Skin of body (tissue), 2 donors: ENCODE data around the gene ZFYVE28. TPM values are rescaled to one million over a fixed set of nuclear protein-coding genes. Genes with fewer than 3 reads are reported as not detected.
"Not testable (repeated sequence)": the region's sequence is repeated elsewhere in the genome, so short reads cannot be mapped to it uniquely, and the experiment has no call there.

Source experiments
- DNase-seq: peaks from one replicate; lab custom pipeline; 2025; lab: John Stamatoyannopoulos, UW
- total RNA-seq: library from RNA; depleted of rRNA; stranded (reverse); fragments of >200 nt; gene quantifications from one replicate; pipeline ENCODE4 v1.2.3, GENCODE V29; 2014

The ZFYVE28 gene
- total RNA-seq, 1 donor from 2014 or later: 5.1 TPM

DNA sequence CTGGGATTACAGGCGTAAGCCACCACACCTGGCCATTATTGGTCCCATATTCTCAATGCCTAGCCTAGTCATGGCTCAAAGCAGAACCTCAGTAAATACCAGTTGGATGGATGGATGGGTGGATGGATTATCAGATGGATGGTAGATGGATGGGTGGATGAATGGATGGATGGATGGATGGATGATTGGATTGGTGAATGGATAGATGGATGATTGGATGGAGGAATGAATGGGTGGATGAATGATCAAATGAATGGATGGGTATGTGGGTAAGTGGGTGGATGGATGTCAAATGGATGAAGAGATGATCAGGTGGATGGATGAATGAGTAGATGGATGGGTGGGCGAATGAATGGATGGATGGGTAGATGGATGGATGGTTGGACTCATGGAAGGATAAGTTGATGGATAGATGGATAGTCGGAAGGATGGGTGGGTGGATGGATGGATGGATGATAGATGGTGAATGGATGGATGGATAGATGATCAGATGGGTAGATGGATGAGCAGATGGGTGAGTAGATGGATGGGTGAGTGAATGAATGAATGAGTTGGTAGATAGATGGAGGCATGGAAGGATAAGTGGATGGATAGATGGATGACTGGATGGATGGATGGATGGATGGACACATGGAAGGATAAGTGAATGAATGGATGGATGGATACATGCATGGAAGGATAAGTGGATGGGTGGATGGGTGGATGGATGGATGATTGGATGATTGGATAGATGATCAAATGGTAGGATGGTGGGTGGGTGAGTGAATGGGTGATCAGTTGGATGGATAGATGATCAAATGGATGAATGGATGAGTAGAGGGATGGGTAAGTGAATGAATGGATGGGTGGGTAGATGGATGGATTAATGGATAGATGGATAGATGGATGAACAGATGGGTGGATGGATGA, 28.5 kb upstream of the ZFYVE28 start:
- DNase-seq: no peak

DNA sequence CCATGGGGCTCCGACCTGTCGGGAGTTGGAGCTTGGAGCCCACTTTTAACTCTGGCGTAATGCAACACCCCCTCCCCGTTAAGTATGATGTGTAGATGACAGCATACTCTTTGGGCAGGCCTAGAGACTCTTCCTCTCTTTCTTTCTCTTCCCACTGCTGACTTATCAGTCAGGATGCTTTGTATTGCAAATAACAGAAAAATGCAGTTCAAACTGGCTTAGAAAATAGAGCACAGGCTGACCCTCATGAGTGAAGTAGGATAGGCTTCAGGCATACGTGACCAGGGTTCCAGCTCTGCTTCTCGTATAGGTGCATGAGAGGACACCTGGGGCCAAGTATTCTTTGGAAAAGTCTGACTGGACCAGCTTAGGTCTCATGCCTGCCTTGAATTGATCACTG, 27.1 kb upstream of the ZFYVE28 start:
- no peak for DNase-seq

DNA sequence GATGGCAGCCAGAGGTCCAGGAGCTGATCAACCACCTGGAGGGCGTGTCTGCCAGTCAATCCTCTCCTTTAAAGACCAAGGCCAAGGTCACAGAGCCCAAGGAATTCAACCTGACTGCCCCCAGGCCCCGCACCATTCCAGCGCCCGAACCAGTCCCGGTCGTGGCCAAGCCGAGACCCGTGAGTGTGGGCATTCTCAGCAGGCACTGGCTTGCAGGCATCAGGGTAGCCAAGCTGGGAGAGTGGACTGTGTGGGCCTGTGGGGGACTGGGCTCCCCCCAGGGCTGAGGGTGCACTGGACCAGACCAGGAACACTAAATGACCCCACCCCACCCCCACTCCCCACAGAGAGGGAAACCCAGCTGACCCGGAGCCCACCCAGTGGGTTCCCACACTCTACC, 26.7 kb upstream of the ZFYVE28 start:
- DNase-seq: no peak

DNA sequence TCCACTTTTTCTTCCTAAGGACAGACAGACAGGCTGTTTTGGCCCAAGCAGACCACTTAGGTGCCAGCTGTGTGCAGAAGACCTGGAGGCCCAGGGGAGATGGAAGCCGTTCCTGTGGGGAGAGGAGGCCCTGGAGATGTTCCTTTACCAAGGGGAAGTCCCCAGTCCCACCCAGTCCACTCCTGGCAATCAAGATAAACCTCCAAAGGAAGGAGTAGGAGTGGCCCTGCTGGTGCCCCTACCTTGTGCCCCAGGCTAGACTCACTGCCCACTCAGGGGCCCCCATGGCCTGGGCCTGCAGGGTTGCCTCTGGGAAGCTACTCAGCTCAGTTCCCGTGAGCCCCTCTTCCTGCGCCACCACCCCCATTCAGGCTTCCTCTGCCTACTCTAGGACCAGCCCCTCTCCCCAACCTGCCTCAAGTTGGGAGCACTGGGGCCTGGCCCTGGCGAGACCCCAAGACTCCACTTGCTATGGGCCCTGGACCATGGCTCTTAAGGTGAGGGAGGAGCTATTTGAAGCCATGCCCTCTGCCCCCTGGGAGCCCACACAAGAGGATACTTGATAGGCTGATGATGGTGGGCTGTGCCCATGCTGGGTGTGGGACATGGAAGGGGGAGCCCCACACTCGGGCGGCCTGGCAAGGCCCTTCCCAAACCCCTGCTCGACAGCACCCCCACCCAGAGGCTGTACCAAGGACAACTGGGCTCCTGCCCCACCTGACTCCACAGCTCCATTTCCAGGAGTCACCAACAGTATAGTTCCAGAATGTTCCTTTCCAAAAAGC, 25.7 kb upstream of the ZFYVE28 start:
- no peak for DNase-seq

DNA sequence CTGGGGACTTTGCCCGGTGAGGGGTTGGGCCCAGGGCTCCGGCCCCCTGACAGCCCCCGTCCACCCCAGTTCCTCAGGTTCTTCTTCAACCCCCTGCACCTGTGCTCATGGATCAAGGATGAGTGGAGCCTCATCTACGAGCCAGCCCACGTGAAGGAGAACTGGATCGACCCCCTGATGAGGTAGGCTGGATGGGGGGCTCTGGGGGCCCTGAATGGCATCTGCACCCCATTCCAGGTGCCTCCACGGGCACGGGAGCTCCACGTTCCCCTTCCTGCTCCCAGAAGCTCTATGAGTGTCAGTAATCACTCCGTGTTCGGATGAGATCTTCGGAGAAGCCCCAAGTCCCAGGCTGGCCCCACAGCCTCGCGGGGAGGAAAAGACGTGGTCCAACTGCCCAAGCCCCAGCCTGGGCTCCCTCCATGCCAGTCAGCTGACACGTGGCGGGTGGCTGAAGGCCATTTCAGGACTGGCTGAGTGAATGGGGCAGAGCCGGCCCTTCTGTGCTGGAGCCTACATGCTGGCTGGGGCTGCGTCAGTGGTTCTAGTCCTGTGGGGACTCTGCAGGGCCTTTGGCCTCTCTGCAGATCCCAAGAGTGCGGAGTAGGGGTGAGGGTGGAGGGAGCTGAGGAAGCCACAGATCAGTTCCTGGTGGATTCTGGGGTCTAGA, 24.8 kb upstream of the ZFYVE28 start:
- no peak for DNase-seq

DNA sequence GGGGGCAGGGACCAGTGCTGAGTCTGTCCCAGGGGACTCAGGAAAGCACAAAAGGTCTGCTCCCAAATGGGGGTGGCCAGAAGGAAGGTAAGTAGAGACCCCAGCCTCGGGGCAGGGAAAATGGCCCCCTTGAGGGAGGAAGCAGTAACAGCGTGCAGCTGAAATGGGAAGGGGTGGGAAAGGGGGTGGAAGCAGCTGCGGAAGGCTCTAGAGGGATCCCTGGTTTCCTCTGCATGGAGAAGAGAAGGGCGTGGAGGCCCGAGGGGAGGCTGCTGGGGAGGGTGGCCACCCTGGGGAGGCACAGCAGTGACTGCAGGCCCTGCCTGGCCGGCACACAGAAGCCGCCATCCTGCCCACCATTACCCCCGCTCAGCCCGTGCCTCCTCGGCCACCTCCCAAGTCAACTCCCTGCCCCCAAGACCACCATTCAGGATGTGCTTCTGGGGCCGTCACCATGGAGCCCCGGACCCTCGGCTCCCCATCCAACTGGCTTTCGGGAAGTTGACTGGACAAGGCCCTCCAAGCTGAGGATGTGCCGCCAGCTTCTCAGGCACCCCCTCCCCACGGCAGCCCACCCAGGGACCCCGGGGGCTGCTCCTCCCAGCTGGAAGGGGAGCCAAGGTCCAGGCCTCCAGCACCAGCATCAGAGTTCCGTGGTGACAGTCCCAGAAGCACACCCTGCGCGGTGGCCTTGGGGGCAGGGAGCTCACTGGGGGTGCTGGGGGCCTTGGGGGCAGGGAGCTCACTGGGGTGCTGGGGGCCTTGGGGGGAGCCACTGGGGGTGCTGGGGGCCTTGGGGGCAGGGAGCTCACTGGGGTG, 23.9 kb upstream of the ZFYVE28 start:
- DNase-seq: no peak

DNA sequence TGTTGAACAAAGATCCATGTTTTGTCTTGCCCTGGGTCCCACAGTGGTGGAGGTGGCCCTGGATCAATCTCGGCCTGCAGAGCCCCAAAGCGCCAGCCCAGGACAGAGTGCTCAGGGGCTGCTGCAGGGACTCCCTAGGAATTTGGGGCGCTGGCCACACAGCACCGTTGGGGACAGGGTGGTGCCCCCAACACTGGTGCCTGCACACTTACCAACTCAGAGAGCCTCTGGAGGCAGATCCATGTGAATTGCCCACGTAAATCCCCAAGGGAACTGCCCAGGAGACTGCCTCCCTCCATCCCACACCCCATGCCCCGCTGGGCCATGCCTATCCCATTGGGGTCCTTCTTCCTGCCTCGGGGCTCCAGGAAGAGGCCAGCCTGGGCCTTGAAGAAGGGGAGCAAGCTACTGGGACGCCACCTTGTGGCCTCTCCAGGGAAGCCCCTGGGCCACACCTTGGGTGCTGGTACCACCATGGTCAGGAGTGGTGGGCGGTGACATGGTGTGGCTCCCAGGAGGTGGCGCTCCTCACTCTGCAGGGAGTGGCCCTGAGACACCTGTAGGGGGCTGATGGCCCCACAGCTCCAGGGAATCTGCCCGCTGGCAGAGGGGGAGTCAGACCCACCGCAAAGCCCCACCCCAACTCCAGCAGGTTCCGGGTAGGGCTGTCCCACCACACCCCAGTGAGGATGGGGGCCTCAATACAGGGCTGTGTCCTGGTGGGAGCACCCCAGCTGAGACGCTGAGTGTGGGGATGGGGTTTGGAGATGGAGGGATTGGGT, 23.1 kb upstream of the ZFYVE28 start:
- DNase-seq: no peak

DNA sequence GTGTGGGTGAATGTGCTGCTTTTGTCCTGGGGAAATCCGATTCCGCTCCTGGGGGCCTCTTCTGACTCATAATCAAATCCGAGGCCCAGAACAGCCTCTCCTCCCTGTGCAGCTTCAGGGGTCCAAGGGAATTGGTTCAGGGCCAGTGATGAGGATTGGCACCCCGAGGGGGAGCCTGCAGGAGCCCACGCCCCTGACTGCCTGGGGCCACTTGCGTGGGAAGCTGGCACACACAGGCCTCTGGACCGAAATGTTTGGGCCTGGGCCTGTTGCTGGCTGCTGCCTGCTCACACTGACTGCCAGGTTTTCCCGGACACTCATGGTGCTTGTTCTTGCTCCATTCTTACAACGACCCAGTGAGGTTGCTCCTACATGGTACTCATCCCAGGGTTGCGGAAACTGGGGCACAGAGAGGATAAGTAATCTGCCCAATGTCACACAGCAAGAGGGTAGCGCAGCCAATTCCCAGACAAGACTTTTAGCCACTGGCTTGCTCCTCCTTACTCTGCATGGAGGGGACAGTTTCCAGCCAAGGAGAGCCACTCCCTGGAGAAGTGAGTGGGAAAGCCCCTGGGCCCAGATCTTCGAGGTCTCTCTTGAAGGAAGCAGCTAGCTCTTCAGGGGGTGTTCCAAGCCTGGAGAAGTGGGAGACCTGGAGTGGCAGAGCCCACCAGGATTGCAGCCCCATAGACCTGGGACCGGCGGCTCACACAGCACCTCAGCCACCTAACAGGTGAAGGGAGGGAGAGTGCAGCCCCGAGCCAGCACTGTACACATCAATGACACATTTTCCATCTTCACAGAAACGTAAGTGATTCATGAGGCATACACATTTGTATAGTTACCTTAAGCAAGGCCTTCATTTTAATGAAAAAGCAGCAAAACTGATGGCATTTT, 20.6 kb upstream of the ZFYVE28 start:
- DNase-seq: no peak

DNA sequence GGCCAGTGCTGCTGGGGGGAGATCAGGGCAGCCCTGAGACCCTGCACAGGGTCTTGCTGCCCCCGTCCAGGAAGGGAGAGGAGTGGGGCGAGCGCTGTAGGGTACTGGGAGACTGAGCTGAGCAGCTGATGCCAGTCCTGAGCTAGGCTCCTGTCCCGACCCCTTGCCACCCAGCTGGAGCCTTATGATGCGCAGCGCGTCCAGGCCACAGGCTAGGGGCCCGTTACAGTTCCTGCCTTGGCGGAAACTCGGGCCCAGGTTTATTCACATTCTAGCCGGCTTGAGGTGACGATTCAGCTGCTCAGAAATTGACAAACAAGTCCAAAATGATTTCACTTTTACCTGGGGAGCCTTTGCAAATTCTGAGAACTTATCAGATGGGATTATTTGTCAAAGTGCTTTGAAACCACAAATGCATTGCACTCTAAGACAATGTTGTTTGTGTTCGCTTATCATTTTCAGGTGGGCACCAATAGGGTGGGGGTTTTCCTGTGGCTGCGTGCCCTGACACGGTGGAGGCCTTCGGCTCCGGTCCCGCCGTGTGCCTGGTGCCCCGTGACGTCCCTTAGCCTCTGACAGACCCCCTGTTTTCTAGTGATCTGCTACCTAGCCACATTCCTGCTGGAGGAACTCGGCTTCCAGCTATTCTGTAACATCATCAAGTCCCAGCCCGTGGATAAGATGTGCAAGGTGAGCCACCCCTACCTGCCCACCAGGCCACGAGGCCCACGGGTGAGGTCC, 19.2 kb upstream of the ZFYVE28 start:
- DNase-seq: no peak

DNA sequence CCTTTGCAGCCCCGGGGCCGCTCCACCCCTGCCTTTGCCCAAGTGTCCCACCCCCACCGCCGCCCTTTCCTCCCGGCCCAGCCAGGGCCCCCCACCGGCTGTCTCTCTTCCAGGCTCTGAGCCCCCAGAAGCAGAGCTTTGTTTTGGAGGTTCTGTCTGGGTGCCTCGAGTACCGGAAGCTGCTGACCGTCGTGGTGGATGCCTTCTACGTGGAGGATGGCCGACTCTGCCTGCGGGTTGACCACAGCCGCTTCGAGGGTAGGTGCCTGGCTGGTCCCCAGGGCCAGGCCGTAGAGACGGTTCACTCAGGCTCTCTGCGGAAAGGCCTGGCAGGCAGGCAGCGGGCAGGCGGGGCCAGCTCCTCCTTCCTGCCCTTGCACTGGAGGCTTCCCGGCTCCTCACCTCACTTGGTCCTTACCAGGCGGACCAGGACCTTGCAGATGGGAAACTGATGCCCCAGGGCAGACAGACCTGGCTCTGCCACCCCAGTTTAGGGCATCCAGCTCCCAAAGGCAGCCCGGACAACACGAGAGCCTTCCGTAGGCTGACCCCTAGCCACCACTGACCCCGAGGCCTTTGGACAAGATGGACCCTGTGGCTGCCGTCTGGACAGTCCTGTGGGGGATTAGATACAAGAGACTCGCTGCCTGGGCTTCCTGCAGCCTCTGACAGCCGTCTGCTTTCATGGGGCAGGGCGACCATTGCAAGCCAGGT, 18.5 kb upstream of the ZFYVE28 start:
- DNase-seq: no peak

DNA sequence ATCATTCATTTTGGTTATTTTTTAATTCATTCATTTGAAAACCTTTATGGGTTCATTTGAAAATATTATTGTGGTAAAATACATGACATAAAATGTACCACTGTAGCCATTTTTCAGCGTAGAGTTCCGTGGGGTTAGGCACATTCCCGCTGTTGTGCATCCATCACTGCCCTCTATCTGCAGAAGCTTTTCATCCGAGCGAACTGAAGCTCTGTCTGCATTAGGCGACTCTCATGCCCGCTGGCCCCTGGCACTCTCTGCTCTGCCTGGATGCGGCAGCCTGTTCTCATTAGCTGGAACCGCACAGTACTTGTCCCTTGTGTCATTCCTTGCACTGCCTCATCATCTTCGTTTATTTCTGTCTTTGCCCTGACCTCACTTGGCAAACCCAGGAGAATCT, 17.9 kb upstream of the ZFYVE28 start:
- DNase-seq: no peak

DNA sequence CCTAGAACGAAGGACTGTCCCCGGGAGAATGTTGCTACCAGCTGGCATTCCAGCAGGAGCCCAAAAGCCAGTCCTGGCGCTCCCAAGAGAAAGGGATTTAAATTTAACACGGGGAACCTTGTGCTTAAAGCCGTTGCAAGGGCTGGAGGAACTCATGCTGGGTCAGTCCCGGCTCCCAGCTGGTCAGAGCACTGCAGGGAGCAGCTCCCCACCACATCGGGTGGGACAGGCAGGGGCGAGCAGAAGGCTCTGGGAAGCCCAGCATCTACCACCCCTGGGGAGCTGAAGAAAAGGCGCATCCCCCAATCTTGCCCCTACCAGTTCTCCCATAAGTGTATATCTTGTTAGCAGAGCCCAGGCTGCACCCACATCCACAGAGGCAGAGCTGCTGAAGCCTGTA, 16.0 kb upstream of the ZFYVE28 start:
- no peak for DNase-seq

DNA sequence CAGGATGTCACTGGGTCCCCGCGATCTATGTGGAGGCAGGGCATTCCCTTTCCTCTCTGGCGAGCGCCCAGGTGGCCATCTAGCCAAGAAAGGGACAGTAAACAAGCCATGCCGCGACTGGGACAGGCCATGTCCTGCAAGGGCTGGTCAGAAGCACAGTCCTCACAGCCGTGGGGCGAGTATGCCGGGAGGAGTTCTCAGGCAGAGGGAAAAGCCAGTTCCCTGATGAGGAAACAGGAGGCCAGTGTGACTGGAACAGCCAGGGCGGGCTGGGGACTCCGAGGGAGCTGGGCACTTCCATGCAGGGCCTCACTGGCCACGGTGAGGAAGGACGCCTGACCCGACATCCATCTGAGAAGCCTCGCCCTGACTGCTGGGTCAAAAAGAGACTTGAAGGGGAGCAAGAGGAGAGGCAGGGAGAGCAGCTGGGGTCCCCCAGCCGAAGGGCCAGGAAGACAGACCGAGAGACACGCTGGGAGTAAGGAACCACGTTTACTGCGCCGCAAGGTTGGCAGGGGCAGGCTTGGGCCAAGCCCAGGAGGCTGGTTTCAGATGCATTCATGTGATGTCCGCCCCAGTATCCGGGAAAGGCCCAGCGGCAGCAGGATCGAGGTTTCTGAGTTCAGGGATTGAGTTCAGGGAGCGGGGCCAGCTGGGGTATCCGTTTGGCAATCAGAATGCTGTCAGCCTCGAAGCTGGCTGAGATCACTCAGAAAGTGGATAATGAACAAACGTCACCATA, 15.3 kb upstream of the ZFYVE28 start:
- DNase-seq: no peak

DNA sequence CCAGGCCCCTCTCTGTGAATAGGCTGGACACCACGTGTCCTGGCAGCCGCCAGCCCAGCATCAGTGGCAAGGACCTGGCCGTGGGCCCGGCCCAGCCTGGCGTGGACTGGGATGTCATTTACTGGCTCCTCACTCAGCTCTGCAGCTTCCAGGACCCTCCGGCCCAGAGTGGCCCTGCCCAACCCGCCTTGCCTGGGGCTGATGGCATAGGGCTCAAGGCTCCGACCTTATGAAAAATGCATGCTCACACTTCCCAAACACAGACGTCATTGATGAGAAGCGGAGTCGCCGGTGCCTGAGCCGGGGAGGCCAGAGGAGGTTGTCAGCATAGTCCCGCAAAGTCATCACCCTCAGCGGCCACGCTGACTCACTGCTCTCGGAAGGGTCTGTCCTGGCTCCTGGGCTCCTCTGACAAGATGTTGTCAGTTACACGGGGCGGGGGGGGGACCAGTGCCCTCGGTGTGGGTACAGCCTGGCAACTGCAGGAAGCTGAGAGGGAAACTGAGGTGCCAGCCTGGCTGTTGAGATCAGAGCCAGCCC, 14.6 kb upstream of the ZFYVE28 start:
- DNase-seq: no peak

DNA sequence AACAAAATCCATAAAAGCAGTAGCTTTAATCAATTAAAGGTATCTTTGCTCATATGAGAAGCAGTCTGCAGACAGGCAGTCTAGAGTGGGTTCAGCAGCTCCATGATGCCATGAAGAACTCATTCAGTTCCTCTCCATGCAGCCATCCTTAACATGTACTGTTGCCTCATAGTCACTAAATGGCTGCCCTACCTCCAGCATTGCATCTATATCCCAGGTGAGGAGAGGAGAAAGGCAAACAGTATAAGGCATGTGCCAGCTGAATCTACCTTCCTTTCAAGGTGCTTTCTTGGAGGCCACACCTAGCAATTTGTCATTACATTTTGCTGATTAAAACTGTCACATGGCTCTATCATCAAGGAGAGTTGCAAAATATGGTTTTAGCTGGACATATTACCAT, 13.6 kb upstream of the ZFYVE28 start:
- no peak for DNase-seq

DNA sequence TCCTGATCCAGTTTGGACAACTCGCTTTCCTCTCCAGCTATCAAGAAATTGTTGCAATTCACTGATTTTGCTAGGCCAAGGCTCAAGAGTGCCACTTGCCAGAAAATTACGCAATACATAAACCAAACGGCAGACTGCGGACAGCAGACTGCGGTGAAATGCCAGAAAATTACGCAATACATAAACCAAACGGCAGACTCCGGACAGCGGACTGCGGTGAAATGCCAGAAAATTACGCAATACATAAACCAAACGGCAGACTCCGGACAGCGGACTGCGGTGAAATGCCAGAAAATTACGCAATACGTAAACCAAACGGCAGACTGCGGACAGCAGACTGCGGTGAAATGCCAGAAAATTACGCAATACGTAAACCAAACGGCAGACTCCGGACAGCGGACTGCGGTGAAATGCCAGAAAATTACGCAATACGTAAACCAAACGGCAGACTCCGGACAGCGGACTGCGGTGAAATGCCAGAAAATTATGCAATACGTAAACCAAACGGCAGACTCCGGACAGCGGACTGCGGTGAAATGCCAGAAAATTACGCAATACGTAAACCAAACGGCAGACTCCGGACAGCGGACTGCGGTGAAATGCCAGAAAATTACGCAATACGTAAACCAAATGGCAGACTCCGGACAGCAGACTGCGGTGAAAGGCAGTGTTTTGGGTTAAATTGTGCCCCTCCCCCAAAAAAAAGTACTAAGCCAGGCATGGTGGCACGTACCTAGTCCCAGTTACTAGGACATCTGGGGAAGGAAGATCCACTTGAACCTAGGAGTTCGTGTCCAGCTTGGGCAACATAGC, 11.7 kb upstream of the ZFYVE28 start:
- DNase-seq: not testable (repeated sequence)
